ENCODE measurements around the gene EDEM1.
"Not testable (repeated sequence)": the region's sequence is repeated elsewhere in the genome, so short reads cannot be mapped to it uniquely, and the experiment has no call there.

EDEM1 gene

DNA sequence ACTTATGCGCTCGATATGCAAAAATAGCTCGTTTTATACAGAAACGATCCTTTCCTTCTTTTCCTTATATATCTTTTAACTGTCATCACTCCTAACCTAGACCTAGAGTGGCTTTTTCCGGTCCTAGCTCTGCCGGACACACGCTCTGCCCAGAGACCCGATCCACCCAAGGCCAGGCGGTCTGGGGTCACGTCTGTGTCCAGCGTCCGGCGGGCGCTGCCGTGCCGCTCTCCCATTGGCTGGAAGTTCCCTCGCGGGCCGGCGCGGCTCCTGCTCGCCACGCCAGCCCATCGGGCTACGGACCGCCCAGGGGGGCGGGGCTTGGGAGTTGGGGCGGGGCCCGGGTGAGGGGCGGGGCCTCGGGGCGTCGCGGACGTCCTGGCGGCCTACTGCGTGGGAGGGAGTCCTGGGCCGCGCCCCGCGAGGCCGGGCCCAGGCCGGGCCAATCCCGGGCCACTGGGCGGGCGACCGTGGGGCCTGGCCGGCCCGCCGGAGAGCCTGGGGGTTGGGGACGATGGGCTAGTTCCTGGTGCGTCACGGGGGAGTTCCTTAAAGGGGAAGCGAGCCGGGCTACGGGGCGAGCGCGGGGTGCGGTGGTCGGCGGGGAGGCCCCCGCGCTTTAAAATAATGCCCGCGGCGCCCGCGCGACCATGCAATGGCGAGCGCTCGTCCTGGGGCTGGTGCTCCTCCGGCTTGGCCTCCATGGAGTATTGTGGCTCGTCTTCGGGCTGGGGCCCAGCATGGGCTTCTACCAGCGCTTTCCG is at the start of gene EDEM1:
Gene EDEM1, plus strand, starts transcription at position 552 of the 764 bp plus-strand sequence. Its CDS starts 99 bp downstream, at position 651.
- DNase-seq (ENCODE audit: low read depth in 1 of 2, low spot score in 1 of 2) = peak; percentile 89 to 98

DNA sequence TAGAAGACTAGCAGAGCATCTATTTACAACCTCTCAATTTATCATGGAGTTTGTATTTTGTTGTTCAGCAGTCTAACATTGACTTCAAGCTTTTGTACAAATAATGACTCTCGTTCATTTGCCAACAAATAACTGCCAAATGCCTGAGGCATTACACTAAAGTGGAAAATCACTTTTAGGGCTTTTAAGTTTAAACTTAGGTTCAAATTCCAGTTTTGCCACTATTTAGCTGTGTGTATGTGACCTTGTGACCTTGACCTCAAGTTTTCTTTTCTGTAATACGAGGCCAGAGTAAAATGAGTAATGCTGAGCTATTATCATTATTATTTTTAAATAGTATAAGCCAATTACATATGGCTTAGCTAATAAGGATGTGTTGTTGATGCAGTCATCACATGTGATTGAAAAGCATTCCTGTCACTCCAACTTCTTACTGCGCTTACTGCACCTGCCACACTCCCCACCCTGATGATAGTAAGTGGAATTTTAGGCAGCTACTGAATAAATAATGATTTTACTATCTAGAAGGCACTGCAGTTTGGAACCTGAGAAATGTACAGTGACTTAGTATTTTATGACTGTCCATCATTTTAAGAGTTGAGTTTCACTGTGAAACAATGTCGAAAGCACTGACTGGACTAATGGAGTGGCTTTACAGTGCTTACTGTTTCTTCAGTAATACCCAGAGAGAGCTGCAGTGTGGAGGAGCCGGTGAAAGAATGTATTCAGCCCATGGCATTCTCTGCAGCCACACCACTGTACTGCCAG is 49.1 kb upstream of the EDEM1 start:
- no peak for DNase-seq (ENCODE audit: low read depth in 1 of 2, low spot score in 1 of 2)

DNA sequence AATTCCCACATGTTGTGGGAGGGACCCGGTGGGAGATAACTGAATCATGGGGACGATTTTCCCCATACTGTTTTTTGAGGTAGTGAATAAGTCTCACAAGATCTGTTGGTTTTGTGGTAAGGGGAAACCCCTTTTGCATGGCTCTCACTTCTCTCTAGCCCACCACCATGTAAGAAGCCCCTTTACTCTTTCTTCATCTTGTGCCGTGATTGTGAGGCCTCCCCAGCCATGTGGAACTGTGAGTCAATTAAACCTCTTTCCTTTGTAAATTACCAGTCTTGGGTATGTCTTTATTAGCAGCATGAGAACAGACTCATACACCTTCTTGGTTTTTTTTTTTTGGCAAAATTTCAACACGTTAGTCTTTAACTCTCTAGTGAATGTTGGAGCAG is 47.3 kb upstream of the EDEM1 start:
- no peak for DNase-seq (ENCODE audit: low read depth in 1 of 2, low spot score in 1 of 2)

DNA sequence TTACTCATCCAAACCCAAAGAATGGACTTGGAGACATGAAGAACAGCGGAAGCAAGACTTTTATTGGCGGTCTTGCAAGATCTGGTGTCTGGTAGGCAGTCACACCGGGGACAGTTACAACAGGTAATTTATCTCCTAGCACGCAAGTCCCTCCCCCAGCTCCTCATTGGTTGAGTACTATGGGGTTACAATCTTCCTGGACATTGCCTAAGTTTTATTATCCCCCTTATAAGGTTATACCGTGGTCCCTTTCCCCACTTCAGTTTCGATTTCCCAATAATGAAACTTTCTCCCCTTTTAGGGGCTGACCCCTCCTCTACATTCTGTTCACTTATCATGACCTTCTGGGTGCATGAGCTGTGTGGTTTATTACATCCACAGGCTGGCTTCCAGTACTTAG is 46.7 kb upstream of the EDEM1 start:
- no peak for DNase-seq (ENCODE audit: low read depth in 1 of 2, low spot score in 1 of 2)

DNA sequence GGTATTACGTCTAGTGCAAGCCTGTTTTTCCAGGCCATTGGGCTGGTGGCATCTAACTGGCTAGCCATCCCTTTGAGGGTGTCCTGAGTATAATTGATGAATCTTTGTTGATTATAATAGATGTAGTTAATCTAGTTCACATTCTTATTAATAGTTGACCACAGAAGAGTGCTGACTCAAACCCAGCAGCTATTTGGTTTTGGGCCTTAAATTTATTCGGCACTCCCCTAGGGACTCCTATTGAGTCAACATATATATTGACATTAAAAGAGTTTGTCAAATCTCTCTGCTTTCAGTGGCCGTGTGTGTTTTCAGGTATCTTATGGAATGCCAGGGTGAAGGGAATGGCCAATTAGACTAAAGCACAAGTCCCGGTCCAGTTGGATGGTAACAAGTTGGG is 45.7 kb upstream of the EDEM1 start:
- DNase-seq (ENCODE audit: low read depth in 1 of 2, low spot score in 1 of 2) = no peak

DNA sequence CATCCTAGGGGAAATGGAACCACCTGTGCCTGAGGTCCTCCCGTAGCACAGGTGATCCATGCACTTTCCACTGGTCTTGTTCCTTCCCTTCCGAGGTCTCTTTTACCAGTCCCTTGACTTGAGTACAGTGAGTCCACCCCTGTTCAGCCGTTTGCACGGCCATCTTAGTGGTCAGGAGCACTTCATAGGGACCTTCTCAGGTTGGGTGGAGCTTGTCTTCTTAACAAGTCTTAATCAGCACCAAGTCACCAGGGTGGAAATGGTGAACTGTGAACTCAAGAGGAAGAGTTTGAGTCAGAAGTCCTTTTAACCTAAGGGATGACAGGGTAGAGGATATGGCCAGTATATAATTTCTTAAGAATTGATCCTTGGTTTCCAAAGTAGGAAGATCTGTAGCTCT is 44.0 kb upstream of the EDEM1 start:
- no peak for DNase-seq (ENCODE audit: low read depth in 1 of 2, low spot score in 1 of 2)

DNA sequence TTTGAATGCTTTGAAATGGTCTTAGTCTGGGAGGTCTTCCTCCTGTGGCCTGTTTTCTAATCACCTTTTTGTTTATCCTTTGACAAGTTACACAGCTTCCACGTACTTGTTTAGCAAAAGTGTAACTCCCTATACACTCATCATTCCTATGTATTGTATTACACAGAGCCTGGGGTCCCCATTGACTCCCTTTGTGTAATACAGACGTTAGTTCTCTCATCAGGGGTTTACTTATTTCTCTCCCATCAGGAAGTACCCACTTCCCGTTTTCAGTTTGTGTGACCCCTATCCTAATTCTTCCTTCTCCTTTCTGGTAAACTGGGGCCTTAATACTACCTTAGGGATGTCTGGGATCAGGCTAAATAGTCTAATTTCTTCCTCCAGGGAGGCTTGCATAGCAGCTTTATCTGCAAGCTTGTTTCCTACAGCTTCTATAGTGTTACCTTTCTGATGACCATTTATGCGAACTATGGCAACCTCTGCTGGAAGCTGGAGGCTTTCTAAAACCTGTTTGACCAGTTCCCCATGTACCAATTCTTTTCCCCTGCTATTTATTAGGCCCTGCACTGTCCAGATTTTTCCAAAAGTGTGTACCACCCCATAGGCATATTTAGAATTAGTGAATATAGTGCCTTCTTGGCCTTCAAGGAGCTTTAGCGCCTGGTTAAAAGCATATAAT is 43.1 kb upstream of the EDEM1 start:
- DNase-seq (ENCODE audit: low read depth in 1 of 2, low spot score in 1 of 2) = no peak

DNA sequence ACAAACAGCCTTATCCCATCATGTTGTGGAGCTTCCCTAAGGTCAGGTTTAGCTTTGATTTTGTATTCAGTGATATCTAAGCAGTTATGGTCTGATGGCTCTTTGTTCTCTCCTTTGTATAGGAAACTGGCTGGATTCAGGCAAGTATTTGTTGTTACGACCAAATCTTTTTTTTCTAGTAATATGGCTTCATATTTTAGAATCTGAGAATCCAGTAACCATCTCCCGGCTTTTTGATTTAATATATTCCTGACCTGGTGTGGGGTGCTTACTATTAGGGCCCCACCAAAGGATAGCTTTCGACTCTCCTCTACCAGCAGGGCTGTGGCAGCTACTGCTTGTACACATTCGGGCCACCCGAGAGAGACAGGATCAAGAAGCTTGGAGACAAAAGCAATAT is 42.4 kb upstream of the EDEM1 start:
- no peak for DNase-seq (ENCODE audit: low read depth in 1 of 2, low spot score in 1 of 2)

DNA sequence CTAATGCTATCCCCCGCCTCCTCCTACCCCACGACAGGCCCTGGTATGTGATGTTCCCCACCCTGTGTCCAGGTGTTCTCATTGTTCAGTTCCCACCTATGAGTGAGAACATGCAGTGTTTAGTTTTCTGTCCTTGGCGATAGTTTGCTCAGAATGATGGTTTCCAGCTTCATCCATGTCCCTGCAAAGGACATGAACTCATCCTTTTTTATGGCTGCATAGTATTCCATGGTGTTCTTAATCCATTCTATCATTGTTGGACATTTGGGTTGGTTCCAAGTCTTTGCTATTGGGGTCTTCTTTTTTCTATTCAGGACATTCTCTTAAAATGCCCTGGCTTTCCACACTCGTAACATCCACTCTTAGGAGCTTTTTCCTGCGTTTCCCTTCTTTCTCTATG is 40.4 kb upstream of the EDEM1 start:
- not testable (repeated sequence) for DNase-seq (ENCODE audit: low read depth in 1 of 2, low spot score in 1 of 2)

DNA sequence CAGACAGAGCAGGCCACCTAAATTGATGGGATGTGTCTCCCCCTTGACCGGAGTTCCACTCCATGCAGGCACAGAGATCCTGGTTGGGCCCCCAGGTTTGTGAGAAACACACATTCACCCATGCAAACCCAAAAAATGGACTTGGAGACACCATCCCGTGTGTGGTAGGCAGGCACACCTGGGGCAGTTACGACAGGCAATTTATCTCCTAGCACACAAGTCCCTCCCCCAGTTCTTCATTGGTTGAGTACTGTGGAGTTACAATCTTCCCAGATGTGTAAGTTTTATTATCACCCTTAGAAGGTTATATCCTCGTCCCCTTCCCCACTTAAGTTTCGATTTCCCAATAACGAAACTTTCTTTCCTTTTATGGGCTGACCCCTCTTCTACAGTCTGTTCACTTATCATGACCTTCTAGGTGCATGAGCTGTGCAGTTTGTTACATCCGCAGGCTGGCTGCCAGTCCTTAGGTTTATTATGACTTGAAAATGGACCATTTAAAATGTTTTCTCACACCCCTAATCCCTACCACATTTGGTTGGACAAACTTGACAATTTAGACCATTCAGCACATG is 38.1 kb upstream of the EDEM1 start:
- DNase-seq (ENCODE audit: low read depth in 1 of 2, low spot score in 1 of 2) = no peak

DNA sequence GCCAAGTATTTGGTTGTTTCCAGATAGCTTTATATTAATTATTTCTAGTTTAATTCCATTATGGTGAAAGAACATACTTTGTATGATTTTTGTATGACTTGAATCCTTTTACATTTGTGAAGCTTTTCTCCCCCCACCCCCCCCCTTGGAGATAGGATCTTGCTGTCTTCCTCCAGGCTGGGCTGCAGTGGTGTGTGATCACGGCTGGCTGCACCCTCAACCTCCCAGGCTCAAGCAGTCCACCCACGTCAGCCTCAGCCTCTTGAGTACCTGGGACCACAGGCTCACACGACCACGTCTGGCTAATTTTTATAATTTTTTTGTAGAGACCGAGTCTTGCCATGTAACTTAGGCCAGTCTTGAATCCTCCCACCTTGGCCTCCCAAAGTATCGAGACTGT is 35.9 kb upstream of the EDEM1 start:
- no peak for DNase-seq (ENCODE audit: low read depth in 1 of 2, low spot score in 1 of 2)

DNA sequence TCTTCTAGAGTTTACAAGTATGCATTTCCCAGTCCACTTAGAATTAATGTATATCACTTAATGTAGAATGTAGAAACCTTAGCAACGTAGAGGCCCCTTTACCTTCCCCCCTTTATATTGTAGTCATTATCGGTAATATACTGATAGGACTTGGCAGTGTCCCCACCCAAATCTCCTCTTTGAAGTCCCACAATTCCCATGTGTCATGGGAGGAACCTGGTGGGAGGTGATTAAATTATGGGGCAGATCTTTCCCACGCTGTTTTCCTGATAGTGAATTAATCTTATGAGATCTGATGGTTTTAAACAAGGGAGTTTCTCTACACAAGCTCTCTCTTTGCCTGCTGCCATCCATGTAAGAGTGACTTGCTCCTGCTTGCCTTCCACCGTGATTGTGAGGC is 34.4 kb upstream of the EDEM1 start:
- DNase-seq (ENCODE audit: low read depth in 1 of 2, low spot score in 1 of 2) = no peak

DNA sequence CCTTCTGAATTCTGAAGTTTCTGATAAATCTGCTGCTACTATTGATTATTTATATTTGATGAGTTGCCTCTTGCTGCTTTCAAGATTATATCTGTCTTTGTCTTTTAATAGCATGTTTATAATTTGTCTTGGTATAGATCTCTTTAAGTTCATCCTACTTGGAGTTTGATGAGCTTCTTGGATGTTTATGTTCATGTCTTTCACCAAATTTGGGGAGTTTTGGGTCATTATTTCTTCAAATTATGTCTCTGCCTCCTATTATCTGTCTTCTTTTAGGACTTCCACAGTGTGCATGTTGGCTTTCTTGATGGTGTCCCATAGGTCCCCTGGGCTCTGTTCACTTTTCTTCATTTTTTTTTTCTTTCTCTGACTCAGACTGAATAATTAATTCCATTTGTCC is 32.3 kb upstream of the EDEM1 start:
- no peak for DNase-seq (ENCODE audit: low read depth in 1 of 2, low spot score in 1 of 2)

DNA sequence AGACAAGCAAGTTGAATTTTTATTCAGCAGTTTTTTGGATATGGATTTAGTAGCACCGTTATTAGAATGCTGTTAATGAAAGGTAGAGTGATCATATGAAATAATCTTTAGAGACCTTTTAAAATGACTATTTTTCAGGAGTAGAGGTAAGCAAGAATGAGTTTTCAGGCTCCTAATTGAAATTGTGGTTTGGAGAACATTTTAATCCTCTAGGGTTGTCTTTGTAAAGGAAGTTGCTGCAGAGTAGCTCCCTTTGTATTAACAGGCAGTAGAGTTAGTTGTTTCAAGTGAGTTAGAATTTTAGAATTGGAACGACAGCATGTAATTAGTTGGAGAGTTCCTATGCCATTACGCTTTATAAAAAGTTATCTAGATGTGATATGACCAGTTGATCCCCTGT is 27.2 kb upstream of the EDEM1 start:
- no peak for DNase-seq (ENCODE audit: low read depth in 1 of 2, low spot score in 1 of 2)

DNA sequence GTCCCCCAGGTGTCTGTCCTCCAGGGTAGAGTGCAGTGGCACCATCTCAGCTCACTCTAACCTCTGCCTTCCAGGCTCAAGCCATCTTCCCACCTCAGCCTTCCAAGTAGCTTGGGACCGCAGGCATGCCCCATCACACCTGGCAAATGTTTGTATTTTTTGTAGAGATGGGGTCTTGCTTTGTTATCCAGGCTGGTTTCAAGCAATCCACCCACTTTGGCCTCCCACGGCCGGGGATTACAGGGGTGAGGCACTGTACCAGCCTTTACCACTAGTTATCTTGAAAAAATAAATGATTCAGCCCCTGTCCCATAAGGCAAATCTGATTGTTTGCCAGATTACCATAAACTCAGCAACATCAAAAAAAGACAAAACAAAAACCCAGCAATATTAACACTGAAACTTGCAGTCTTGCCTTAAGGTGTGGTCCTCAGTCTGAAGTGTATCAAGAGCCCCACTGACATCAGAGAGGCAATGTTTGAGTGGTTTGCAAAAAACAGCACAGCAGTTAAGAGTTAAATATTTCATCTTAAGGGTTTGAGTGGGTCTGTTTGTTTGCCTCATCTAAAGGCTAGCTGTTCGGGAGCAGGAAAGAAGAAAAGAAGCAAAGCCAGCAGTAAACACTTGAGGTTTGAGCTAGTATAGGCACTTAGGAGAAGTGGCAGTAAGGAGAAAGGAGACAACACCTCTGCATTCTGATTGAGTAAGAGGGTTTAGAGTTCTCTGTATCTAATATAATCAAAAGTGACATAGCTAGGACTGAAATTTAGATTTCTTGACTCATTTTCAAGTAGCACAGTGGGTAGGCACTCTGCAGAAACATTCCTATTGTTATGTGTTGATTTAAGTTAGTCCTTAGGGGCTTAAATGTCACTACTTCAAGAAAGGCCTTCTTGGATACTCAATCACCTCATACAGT is 26.3 kb upstream of the EDEM1 start:
- DNase-seq (ENCODE audit: low read depth in 1 of 2, low spot score in 1 of 2) = no peak

DNA sequence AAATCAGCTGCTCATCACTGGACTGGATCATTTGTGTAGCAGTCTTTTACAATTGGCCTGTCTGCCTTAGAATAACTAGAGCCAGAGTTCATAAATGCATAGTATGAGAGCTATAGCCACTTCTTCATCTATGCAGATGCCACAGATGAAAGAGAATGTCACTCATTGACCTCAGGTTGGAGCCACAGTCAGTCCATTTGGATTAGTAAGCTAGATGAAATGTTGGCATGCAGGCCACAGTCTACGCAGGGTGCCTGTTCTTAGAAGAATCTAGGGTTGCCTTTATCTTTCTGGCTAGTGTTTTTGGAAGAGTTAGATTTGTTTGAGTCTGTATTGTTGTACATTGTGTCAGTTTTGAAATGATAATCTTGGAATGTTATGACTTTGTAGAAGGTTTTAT is 25.4 kb upstream of the EDEM1 start:
- DNase-seq (ENCODE audit: low read depth in 1 of 2, low spot score in 1 of 2) = no peak

DNA sequence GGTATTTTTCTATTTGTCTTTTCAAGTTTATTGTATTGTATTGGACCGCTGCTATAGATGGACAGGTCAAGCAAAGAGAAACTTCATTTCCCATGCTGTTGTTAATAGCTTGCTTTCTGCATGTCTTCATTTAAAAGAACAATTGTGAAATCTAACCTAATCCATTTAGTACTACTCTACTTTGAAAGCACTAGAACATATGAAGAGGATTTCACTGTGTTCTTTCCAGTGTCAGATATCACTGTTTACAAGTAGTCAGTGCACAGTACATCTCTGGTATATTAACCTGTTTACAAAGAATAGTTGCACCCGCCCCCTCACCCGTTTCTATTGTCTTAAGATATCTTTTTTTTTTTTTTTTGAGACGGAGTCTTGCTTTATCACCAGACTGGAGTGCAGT is 21.8 kb upstream of the EDEM1 start:
- DNase-seq (ENCODE audit: low read depth in 1 of 2, low spot score in 1 of 2) = no peak

DNA sequence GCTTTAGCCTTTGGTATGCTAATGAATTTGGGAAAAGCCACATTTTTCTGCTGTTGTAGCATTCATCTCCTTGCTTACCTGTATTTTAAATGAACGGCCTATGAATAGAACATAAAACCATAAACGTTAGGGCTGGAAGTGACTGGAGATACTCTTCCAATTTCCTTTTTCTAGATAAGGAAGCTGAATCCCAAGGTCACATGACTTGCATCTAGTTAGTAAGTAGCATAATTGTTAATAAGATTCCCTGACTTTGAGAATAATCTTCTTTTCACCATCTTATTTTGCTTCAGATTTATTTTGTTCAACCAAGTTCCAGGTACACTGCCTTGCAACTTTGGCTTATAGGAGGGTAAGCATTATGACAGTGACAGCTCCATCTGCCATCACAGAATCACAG is 20.7 kb upstream of the EDEM1 start:
- DNase-seq (ENCODE audit: low read depth in 1 of 2, low spot score in 1 of 2) = no peak

DNA sequence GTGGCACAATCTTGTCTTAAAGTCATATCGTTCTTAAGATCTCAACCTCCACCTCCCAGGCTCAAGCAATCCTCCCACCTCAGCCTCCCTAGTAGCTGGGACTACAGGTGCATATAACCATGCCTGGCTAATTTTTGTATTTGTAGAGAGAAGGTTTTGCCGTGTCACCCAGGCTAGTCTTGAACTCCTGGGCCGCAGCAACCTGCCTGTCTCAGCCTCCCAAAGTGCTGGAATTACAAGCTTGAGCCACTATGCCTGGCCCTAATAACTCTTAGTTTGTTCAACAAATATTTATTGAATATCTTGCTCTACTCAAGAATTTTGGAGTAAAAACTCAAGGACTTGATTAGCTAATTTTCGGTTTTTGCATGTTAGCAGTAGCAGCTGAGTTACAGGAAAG is 19.4 kb upstream of the EDEM1 start:
- DNase-seq (ENCODE audit: low read depth in 1 of 2, low spot score in 1 of 2) = no peak

DNA sequence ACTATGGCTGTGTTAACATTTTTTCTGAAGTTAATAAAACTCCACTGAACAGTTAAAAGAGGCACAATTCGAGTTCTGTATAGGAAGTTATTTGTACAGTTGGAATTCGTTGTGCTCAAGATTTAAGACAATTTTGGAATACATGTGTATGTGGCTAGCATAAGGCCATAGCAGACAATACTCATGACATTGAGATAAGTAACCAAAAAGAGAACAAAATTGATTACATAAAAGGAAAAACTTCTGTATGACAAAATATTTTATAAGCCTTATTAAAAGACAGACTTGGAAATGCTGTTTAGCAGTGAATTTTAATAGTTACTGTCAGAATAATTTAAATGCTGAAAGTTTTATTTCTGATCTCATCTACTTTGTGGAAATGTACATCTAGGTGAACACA is 17.7 kb upstream of the EDEM1 start:
- DNase-seq (ENCODE audit: low read depth in 1 of 2, low spot score in 1 of 2) = no peak

DNA sequence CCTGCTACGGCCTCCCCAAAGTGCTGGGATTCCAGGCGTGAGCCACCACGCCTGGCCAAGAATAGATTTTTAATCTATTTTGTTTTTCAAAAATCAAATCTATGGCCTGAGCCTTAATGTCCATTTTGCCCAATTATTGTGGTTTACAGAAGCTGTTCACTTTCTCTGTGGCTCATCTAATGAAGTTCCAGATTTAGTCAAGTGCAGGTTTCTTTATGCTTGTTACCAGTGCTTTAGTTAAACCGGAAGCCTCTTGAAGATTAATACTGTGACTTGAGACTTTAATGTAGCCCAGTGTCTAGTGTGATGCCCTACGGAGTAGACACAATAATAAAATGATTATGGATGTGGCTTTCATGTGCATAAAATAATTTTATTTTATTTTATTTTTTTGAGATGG is 16.5 kb upstream of the EDEM1 start:
- DNase-seq (ENCODE audit: low read depth in 1 of 2, low spot score in 1 of 2) = no peak

Data from activated CD4-positive, alpha-beta T cell treated with anti-CD3 and anti-CD28 coated beads, Interleukin-2, amount 50 U/mL, for 24 hours (primary cell).